Spleen (tissue), 11 donors: Measurements from ENCODE around the gene RUNDC1. TPM values are rescaled to one million over a fixed set of nuclear protein-coding genes. Genes with fewer than 3 reads are reported as not detected.
"Not testable (repeated sequence)": the region's sequence is repeated elsewhere in the genome, so short reads cannot be mapped to it uniquely, and the experiment has no call there.

Source experiments
- DNase-seq: peaks from one replicate; pipeline ENCODE4 v3.0.0-alpha.2; 2020
- H3K27ac ChIP-seq, 8 donors: fragments of 200-600 bp; sonication (generic) in 7 of 8; 1 replicate in 4 of 8; 2 replicates in 4 of 8; pipeline versions ENCODE4 v1.5.0 to v1.8.0; 2016 to 2021; ENCODE audit warnings: inconsistent platforms in 4 of 8, mild to moderate bottlenecking in 4 of 8, moderate library complexity in 1 of 8
- H3K27me3 ChIP-seq, 7 donors: fragments of 200-600 bp; sonication (generic) in 6 of 7; replicated peaks in 1 of 7; 1 replicate in 4 of 7; 2 replicates in 3 of 7; pipeline versions ENCODE4 v1.5.0 to v1.8.0; 2016 to 2021; ENCODE audit warnings: inconsistent platforms in 3 of 7, mild to moderate bottlenecking in 1 of 7
- H3K36me3 ChIP-seq, 6 donors: fragments of 200-600 bp; sonication (generic) in 5 of 6; 1 replicate in 4 of 6; 2 replicates in 2 of 6; pipeline versions ENCODE4 v1.5.0 to v1.8.0; 2016 to 2021; ENCODE audit warnings: inconsistent platforms in 2 of 6
- H3K4me1 ChIP-seq, 6 donors: fragments of 200-600 bp; sonication (generic) in 5 of 6; 1 replicate in 3 of 6; 2 replicates in 3 of 6; pipeline versions ENCODE4 v1.5.0 to v1.8.0; 2016 to 2021; ENCODE audit warnings: inconsistent platforms in 3 of 6
- H3K4me3 ChIP-seq, 8 donors: fragments of 200-600 bp; sonication (generic) in 7 of 8; 1 replicate in 4 of 8; 2 replicates in 4 of 8; pipeline versions ENCODE4 v1.5.0 to v1.8.0; 2016 to 2021; ENCODE audit warnings: inconsistent platforms in 4 of 8, mild to moderate bottlenecking in 4 of 8, moderate library complexity in 2 of 8
- H3K9me3 ChIP-seq, 8 donors: fragments of 200-600 bp; sonication (generic) in 7 of 8; 1 replicate in 4 of 8; 2 replicates in 4 of 8; pipeline versions ENCODE4 v1.5.0 to v1.8.0; 2016 to 2021; ENCODE audit warnings: inconsistent platforms in 4 of 8
- CTCF ChIP-seq, 11 experiments: fragments of 200-600 bp in 7 of 11; fragments of 450-650 bp in 4 of 11; sonication (generic) in 4 of 11; IDR thresholded peaks in 8 of 11; conservative IDR thresholded peaks in 3 of 11; 1 replicate in 7 of 11; 2 replicates in 4 of 11; pipeline versions ENCODE4 v1.4.0 to v1.8.0; 2016 to 2021; ENCODE audit warnings: antibody characterized with exemption in 11 of 11, inconsistent platforms in 4 of 11, mild to moderate bottlenecking in 1 of 11
- POLR2A ChIP-seq, 3 donors: fragments of 450-650 bp; IDR thresholded peaks; one replicate each; pipeline ENCODE4 v1.5.1; 2017; ENCODE audit warnings: antibody characterized with exemption in 3 of 3, mild to moderate bottlenecking in 1 of 3
- POLR2AphosphoS5 ChIP-seq, 3 donors: sonication (generic); formaldehyde crosslinking; IDR thresholded peaks; one replicate each; pipeline ENCODE4 v1.5.1; 2017; ENCODE audit warnings: antibody characterized with exemption in 3 of 3
- WGBS, 5 donors: extraction: QIAGEN DNeasy Blood & Tissue Kit in 3 of 5; methylation state at CpG; one replicate each; pipeline versions ENCODE4 v1.1.5 to v1.1.7; 2013 to 2018; 5-methylcytosine and 5-hydroxymethylcytosine counted together
- intact Hi-C: fragments of 100-400 bp; cut with DNase I; formaldehyde crosslinking; loops from one replicate; pipeline ENCODE4 v1.15.0; 2023; ENCODE audit warnings: low total_unique reads
- polyA plus RNA-seq, 3 donors: library from polyadenylated mRNA; stranded (reverse); fragments of 200-250 nt; gene quantifications; one replicate each; pipeline ENCODE4 v1.2.1, GENCODE V29; 2013
- total RNA-seq, 7 donors: library from RNA; depleted of rRNA in 3 of 7; stranded (reverse); fragments of >200 nt in 3 of 7; fragmentation: NEBNext Ultra II Directional in 4 of 7; extraction: Animal tissue kit (Norgen Biotek cat#: 25700) in 4 of 7; gene quantifications; one replicate each; pipeline versions ENCODE4 v1.1.0 to v1.2.1, GENCODE V29; 2016 to 2021
- donor health status: healthy with polysubstance abuse.
- donor health status: DM: no; HTN: no; CAD: no; lungs with moderate emphysema.
- donor health status: DM: no; HTN: no; CAD: no.
- donor health status: Bipolar disorder and iron deficiency.
- donor health status: healthy.
- donor health status: DM: no; HTN: no; CAD: no.
- donor health status: DM: yes; HTN: yes; CAD: no.

The RUNDC1 gene
- total and polyA plus RNA-seq, 10 donors, result 6.7 to 27.9 (median 19.3) TPM

- TF ChIP-seq POLR2A (IDR thresholded peaks at IDR 0.05), result no peak
- no peak for TF ChIP-seq POLR2AphosphoS5 (IDR thresholded peaks at IDR 0.05)
- no peak for TF ChIP-seq CTCF (IDR thresholded peaks at IDR 0.05 in 8 of 11, conservative IDR thresholded peaks at IDR 0.05 in 3 of 11)
- Histone ChIP-seq H3K27ac (no peak overlapping the region), H3K27me3 (no peaks in the 10 kb centered on the region), H3K36me3 (peaks cover 0 to under 1% (median 0%) of the 10 kb centered on the region in 6 donors), H3K4me1 (peaks cover 9 to 28% (median 19%) of the 10 kb centered on the region in 6 donors), H3K4me3 (no peak overlapping the region), H3K9me3 (no peaks in the 10 kb centered on the region)
- WGBS, 5 donors, result 82 to 95% (median 88%) methylated on average over 1 of the region's 1 CpG
- intact Hi-C loops, result no loop called here
- DNase-seq, result no peak
Observed at GRCh38 chr17:42967925-42968324, 12.4 kb upstream of the RUNDC1 start.

- TF ChIP-seq POLR2AphosphoS5 (IDR thresholded peaks at IDR 0.05), result no peak
- Histone ChIP-seq H3K27ac (no peak overlapping the region), H3K4me1 (peaks cover 0 to 16% (median 8%) of the 10 kb centered on the region in 6 donors), H3K4me3 (no peak overlapping the region), H3K27me3 (no peaks in the 10 kb centered on the region), H3K36me3 (no peaks in the 10 kb centered on the region), H3K9me3 (no peaks in the 10 kb centered on the region)
- WGBS, 5 donors, result 43 to 55% (median 48%) methylated on average over 5 of the region's 5 CpGs
- no peak for DNase-seq
- intact Hi-C loops, result no loop called here
Observed at GRCh38 chr17:42969001-42969581, 11.3 kb upstream of the RUNDC1 start.

- H3K4me3 ChIP-seq, result no peak overlapping the region
- H3K27me3 ChIP-seq, result no peaks in the 10 kb centered on the region
- H3K27ac ChIP-seq, result no peak overlapping the region
- no peaks in the 10 kb centered on the region for H3K36me3 ChIP-seq
- no peaks in the 10 kb centered on the region for H3K9me3 ChIP-seq
- no peak for TF ChIP-seq POLR2AphosphoS5 (IDR thresholded peaks at IDR 0.05)
- no peak for TF ChIP-seq POLR2A (IDR thresholded peaks at IDR 0.05)
- intact Hi-C loops, result no loop called here
- H3K4me1 ChIP-seq, result peaks cover 0 to 4% (median 0%) of the 10 kb centered on the region in 6 donors
- WGBS, 5 donors, result 86 to 92% (median 89%) methylated on average over 4 to 5 of the region's 5 CpGs
- no peak for DNase-seq
Observed at GRCh38 chr17:42971589-42971988, 8.8 kb upstream of the RUNDC1 start.

- H3K4me1 ChIP-seq, H3K4me3 ChIP-seq, H3K36me3 ChIP-seq, intact Hi-C loops, DNase-seq, H3K27ac ChIP-seq, H3K9me3 ChIP-seq, H3K27me3 ChIP-seq: not testable (repeated sequence)
- WGBS, 5 donors, result 74 to 95% (median 86%) methylated on average over 5 to 14 of the region's 18 CpGs
Observed at GRCh38 chr17:42973323-42973722, 7.0 kb upstream of the RUNDC1 start.

GRCh38 chr17:42975265-42975664 lies 5.1 kb upstream of the RUNDC1 start:
- no peak for DNase-seq
- no peaks in the 10 kb centered on the region for H3K36me3 ChIP-seq
- H3K27ac ChIP-seq, result no peak overlapping the region
- no peak overlapping the region for H3K4me3 ChIP-seq
- no peak for TF ChIP-seq POLR2A (IDR thresholded peaks at IDR 0.05)
- no peak for TF ChIP-seq POLR2AphosphoS5 (IDR thresholded peaks at IDR 0.05)
- no peak for TF ChIP-seq CTCF (IDR thresholded peaks at IDR 0.05 in 8 of 11, conservative IDR thresholded peaks at IDR 0.05 in 3 of 11)
- peaks cover 5 to 13% (median 9%) of the 10 kb centered on the region in 6 donors for H3K4me1 ChIP-seq
- WGBS, 5 donors, result 18 to 37% (median 31%) methylated on average over 2 of the region's 2 CpGs
- H3K27me3 ChIP-seq, result no peaks in the 10 kb centered on the region
- no peaks in the 10 kb centered on the region for H3K9me3 ChIP-seq
- intact Hi-C loops, result no loop called here

GRCh38 chr17:42975701-42976100 lies 4.7 kb upstream of the RUNDC1 start:
- H3K4me1 ChIP-seq, result peaks cover 5 to 13% (median 9%) of the 10 kb centered on the region in 6 donors
- H3K27me3 ChIP-seq, H3K4me3 ChIP-seq, H3K36me3 ChIP-seq, H3K27ac ChIP-seq, H3K9me3 ChIP-seq, DNase-seq, intact Hi-C loops: not testable (repeated sequence)
- WGBS, 5 donors, result 84 to 92% (median 89%) methylated on average over 16 of the region's 16 CpGs
